Vagina (tissue), 2 donors: ENCODE results near the gene NPAS3.

Experiments used
- POLR2A ChIP-seq, 2 donors: fragments of 450-650 bp; IDR thresholded peaks; one replicate each; pipeline ENCODE4 v1.6.1; 2017; ENCODE audit warnings: antibody characterized with exemption in 2 of 2, mild to moderate bottlenecking in 2 of 2, moderate library complexity in 2 of 2
- POLR2AphosphoS5 ChIP-seq, 2 donors: sonication (generic); formaldehyde crosslinking; IDR thresholded peaks; one replicate each; pipeline ENCODE4 v1.9.0; 2017; ENCODE audit warnings: antibody characterized with exemption in 2 of 2, mild to moderate bottlenecking in 2 of 2, low read depth in 1 of 2; ENCODE audit not compliant: insufficient read depth in 1 of 2
- TF ChIP-seq, protein P1 (sequence below), 3 experiments: fragments of 450-650 bp in 2 of 3; fragments of 200-600 bp in 1 of 3; sonication (generic) in 1 of 3; IDR thresholded peaks; one replicate each; pipeline ENCODE4 v1.5.1; 2017 to 2019; ENCODE audit warnings: antibody characterized with exemption in 3 of 3, mild to moderate bottlenecking in 2 of 3, moderate library complexity in 2 of 3

DNA sequence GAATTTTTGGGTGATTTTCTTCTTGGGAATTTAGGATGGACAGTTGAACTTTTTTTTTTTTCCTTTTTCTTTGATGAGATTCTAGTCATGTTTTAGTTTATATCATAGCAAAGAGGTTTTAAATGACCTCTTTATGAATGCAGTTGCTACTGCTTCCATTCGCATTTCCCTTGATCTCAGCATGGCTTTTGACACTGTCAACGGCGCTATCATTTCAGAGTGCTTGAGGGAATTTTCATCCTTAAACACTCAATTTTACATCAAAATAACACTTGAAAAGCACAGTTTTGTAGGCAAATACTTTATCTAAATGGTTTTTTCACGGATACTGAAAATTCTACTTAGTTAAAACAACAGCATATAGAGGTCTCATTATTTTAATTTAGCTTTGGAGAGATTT is 195.5 kb downstream of the NPAS3 start:
- TF ChIP-seq POLR2A (IDR thresholded peaks at IDR 0.05) (no peak), POLR2AphosphoS5 (IDR thresholded peaks at IDR 0.05; ENCODE audit: insufficient read depth in 1 of 2, low read depth in 1 of 2) (no peak)
- TF ChIP-seq, protein P1, sequence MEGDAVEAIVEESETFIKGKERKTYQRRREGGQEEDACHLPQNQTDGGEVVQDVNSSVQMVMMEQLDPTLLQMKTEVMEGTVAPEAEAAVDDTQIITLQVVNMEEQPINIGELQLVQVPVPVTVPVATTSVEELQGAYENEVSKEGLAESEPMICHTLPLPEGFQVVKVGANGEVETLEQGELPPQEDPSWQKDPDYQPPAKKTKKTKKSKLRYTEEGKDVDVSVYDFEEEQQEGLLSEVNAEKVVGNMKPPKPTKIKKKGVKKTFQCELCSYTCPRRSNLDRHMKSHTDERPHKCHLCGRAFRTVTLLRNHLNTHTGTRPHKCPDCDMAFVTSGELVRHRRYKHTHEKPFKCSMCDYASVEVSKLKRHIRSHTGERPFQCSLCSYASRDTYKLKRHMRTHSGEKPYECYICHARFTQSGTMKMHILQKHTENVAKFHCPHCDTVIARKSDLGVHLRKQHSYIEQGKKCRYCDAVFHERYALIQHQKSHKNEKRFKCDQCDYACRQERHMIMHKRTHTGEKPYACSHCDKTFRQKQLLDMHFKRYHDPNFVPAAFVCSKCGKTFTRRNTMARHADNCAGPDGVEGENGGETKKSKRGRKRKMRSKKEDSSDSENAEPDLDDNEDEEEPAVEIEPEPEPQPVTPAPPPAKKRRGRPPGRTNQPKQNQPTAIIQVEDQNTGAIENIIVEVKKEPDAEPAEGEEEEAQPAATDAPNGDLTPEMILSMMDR (IDR thresholded peaks at IDR 0.05) = no peak
